HL-60/S4 treated with phorbol 12-myristate 13-acetate at 8.2 ng/mL for 4 days and 3 days (cell line): ENCODE data around the gene HNRNPAB.
"Not testable (repeated sequence)": the region's sequence is repeated elsewhere in the genome, so short reads cannot be mapped to it uniquely, and the experiment has no call there.

Source experiments
- in situ Hi-C: fragments of 300-500 bp; cut with MboI; formaldehyde crosslinking; loops from 2 replicates; pipeline ENCODE4 v1.15.0; 2022; ENCODE audit warnings: low sequenced_read_pairs

The HNRNPAB gene

DNA sequence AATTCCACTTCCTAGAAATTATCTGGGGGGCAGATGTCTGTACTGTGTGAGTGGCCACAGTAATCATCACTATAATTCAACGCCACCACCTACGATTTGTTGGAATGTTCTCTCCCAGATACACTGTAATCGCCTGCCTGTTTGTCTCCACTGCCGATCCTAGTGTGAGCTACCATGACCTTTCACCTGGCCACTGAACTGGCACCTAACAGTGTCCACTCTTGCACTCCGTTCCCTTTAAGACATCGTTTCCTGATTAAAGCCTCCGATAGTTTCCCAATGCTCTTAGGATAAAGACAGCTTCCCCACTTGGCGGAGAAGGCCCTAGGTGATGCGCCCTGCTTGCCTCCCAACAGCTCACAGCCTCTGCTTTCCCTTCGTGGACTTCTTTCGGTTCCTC is 24.3 kb downstream of the HNRNPAB start:
- in situ Hi-C loops = no loop called here

DNA sequence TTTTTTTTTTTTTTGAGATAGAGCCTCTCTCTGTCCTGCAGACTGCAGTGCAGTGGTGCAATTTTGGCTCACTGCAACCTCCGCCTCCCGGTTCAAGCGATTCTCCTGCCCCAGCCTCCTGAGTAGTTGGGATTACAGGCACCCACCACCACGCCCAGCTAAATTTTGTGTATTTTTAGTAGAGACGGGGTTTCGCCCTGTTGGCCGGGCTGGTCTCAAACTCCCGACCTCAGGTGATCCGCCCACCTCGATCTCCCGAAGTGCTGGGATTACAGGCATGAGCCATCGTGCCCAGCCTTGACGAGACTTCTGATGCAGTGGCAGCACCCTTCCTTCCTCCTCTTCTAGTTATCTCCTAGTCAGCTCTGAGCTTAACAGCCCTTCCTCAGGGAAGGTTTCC is 24.8 kb downstream of the HNRNPAB start:
- in situ Hi-C loops = not testable (repeated sequence)

- in situ Hi-C loops = no loop called here
Measured at GRCh38 chr5:178229861-178230260, 25.5 kb downstream of the HNRNPAB start.

GRCh38 chr5:178230879-178231538 is 26.7 kb downstream of the HNRNPAB start:
- in situ Hi-C loops = no loop called here

- in situ Hi-C loops = no loop called here
Measured at GRCh38 chr5:178231539-178232123, 27.3 kb downstream of the HNRNPAB start.

DNA sequence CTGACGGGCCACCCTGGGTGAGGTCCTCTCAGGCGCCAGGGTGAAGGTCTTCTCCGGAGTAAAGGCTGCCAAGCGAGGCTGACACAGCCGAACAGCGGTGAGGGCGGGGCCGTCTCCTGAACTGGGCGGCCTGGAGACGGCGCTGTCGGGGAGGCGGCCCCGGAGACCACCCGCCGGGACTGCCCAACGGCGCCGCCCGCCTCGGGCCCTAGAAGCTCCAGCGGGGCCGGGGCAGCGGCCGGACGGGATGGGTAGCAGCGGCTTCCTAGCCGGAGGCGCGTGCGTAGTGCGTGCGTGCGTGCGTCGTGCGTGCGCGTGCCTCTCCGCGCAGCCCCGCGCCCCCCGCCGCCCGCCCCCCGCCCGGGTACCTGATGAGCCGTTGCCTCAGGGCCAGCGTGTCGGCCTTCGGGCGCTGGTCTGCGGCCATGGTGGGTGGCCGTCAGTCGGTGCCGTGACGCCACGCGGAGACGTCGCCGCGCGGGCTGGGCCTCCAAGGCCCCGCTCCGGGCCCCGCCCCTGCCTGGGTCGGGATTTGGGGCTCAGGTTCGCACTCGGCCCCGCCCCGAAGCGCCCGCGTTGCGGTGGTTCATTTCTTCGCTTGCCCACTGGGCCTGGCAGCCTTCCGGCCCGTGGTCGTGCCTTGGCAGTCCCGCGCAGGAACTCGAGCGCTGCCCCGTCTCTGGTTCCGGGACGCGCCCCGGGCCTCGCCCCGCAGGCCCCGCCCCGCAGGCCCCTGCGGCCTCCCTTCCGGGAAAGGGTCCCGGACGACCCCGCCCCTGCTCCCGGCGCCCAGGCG is 28.0 kb downstream of the HNRNPAB start, which contains the start of gene PHYKPL:
Gene PHYKPL, minus strand, starts transcription at position 679 of the 796 bp plus-strand sequence. Its CDS starts 252 bp downstream, at position 427.
- in situ Hi-C loops = no loop called here

DNA sequence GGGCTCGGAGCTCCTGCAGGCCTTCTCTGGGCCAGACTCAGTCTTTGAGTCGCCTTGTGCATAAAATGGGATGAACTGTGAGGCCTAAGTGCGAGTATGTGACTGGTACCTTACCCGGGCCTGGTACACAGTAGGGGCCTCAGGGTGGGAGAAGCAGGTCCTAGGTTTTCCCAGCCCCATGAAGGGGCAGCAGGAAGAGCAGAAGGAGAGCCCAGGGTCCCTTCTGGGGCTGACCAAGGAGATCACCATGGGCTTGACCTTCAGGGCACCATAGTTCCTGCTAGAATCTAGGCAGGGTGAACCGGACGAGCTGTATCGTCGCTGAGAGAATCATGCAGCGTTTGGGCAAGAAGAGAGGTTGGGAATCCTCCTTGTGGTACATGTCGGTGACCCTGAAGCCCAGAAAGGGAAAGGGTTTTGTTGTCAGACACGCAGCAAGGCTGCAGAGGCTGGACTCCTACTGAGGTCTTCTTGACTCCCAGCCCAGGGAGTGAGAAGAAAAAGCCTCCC is 28.6 kb downstream of the HNRNPAB start:
- in situ Hi-C loops = no loop called here

GRCh38 chr5:178234121-178234749 is 29.9 kb downstream of the HNRNPAB start:
- in situ Hi-C loops = no loop called here

- in situ Hi-C loops = no loop called here
Measured at GRCh38 chr5:178234750-178235587, 30.6 kb downstream of the HNRNPAB start.

- in situ Hi-C loops = no loop called here
Measured at GRCh38 chr5:178235588-178235974, 31.2 kb downstream of the HNRNPAB start.

DNA sequence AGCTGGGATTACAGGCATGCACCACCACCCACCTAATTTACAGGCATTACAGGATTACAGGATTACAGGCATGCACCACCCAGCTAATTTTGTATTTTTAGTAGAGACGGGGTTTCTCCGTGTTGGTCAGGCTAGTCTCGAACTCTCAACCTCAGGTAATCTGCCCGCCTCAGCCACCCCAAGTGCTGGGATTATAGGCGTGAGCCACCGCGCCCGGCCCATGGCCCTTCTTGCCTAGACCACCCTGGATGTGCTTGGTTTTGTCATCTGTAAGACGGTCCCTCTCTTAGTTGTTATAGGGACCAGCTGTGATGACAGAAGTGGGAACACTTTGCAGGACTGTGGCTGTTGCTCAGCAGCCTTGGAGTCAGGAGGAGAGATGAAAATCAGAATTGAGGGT is 31.8 kb downstream of the HNRNPAB start:
- in situ Hi-C loops = no loop called here

DNA sequence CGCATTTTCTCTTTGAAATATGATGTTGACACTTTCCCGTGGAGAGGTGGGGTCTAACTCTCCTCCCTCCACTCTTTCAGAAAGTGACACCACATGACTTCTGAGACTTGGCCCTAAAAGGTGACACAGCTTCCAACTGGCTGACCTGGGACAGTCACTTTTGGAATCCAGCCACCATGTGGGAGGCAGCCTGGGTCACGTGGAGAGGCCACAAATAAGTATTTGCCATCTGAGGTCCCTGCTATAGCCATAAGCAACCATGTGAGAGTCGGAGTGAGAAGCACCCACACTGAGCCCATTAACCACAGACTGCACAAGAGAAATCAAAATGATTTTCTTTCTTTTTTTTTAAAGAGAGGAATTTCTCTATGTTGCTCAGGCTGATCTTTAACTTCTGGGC is 32.3 kb downstream of the HNRNPAB start:
- in situ Hi-C loops = no loop called here

GRCh38 chr5:178237431-178238312 is 33.3 kb downstream of the HNRNPAB start:
- in situ Hi-C loops = no loop called here

DNA sequence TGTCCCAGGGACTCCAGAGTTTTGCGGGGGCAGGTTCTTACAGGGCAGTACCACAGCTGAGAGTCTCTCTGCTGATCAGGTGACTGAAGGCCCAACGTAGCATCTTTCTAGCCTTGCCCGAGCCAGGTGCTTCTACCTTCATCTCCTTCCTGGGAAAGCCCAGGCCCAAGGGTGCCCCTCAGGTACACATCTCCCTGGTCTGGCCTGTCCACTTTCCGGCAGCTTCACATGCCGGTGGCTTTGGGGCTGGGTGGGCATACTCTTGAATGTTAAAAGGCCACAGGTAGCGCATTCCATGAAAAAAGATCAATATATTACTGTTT is 33.9 kb downstream of the HNRNPAB start:
- in situ Hi-C loops = no loop called here

- in situ Hi-C loops = no loop called here
Measured at GRCh38 chr5:178238711-178239592, 34.6 kb downstream of the HNRNPAB start.

- in situ Hi-C loops = not testable (repeated sequence)
Measured at GRCh38 chr5:178239626-178240301, 35.4 kb downstream of the HNRNPAB start.

- in situ Hi-C loops = no loop called here
Measured at GRCh38 chr5:178240341-178240741, 36.0 kb downstream of the HNRNPAB start.

GRCh38 chr5:178240766-178241165 is 36.4 kb downstream of the HNRNPAB start:
- in situ Hi-C loops = no loop called here
